ENCODE results near the gene MAP2. TPM values are rescaled to one million over a fixed set of nuclear protein-coding genes. Genes with fewer than 3 reads are reported as not detected.
A peak's percentile ranks its signal among the peaks of the same experiment; 100 is the strongest.

Gene MAP2
- total and polyA plus RNA-seq, 11 donors: 3.2 to 19.3 (median 8.9) TPM

- no peak for ATAC-seq
- TF ChIP-seq POLR2A (IDR thresholded peaks at IDR 0.05) (no peak), CTCF (IDR thresholded peaks at IDR 0.05) (no peak)
- intact Hi-C loops (cut with DNase I): no loop called here
These were observed 45.6 kb downstream of the MAP2 start for GRCh38 chr2:209469481-209469880.

DNA sequence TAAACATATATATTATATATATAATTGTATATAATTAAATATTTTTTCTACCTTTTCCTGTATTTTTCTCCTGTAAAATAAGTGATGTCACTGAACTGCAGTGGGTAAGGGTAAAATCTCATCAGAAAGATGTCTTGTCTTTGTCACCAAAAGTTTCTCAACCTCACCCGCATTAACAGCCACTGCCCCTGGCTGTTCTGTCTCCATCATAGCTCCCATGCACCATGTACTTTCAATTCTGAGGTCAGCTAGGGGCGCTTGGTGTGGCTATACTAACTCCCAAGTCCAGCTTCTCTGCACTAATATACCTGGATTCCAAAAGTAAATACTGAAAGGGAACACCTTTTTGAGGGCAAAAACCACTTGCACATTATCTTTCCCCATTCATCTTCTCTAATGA lies 46.6 kb downstream of the MAP2 start:
- Histone ChIP-seq H3K4me1 (peaks cover 0 to 24% (median 8%) of the 10 kb centered on the region in 12 donors), H3K27me3 (no peaks in the 10 kb centered on the region), H3K36me3 (no peaks in the 10 kb centered on the region), H3K4me3 (no peak overlapping the region), H3K27ac (no peak overlapping the region), H3K9me3 (peaks cover 0 to 4% (median 0%) of the 10 kb centered on the region in 12 donors)
- WGBS, 4 donors: 90 to 98% (median 95%) methylated on average over 2 of the region's 2 CpGs
- TF ChIP-seq CTCF (IDR thresholded peaks at IDR 0.05) (no peak), POLR2A (IDR thresholded peaks at IDR 0.05) (no peak)
- ATAC-seq (no peak), DNase-seq (no peak)
- intact Hi-C loops (cut with DNase I): no loop called here

More at GRCh38 chr2:209469481-209469880, 45.6 kb downstream of the MAP2 start:
- Histone ChIP-seq H3K4me3 (no peak overlapping the region), H3K27me3 (no peaks in the 10 kb centered on the region), H3K36me3 (no peaks in the 10 kb centered on the region), H3K4me1 (peaks cover 0 to 22% (median 7%) of the 10 kb centered on the region in 12 donors), H3K9me3 (peaks cover 0 to 4% (median 0%) of the 10 kb centered on the region in 12 donors), H3K27ac (no peak overlapping the region)
- no peak for DNase-seq

- ATAC-seq: no peak
- Histone ChIP-seq H3K36me3 (no peaks in the 10 kb centered on the region), H3K27ac (no peak overlapping the region), H3K9me3 (peaks cover 0 to 4% (median 0%) of the 10 kb centered on the region in 12 donors), H3K27me3 (no peaks in the 10 kb centered on the region), H3K4me1 (peaks cover 0 to 24% (median 9%) of the 10 kb centered on the region in 12 donors), H3K4me3 (no peak overlapping the region)
- intact Hi-C loops (cut with DNase I): no loop called here
- TF ChIP-seq POLR2A (IDR thresholded peaks at IDR 0.05) (no peak), CTCF (IDR thresholded peaks at IDR 0.05) (no peak)
- DNase-seq: no peak
These were observed 47.2 kb downstream of the MAP2 start for GRCh38 chr2:209471037-209471436.

DNA sequence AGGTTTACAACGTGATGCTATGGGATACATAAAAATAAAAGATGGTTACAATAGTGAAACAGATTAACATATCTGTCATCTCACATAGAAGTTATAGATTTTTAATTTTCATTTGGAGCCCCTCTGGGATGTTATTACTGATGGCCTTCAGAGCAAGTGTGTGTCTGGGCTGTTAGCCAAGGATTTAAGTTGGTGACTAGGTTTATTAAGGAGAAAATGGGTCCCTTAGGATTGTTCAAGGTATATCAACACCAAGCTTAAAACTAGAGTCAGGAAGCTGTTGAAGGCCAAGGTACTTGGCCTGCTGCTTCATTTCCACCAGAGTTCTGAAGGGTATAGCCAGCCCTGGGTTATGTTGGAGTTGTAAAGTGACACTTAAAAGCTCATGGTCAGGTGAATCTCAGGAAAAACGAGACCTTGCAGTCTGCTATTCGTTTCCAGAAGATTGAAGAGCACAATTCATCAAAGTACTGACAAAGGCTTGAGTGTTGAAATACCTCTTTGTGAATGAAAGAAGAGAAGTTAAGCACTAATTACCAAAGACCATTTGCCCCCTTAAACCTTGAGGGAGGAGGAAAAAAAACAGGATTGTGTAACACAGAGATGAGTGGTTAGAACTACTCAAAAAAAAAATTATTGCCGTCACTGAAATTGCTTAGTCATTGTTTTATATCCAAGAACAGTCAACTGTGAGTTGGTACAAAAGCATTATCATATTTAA lies 48.4 kb downstream of the MAP2 start:
- no peaks in the 10 kb centered on the region for H3K36me3 ChIP-seq
- WGBS, 4 donors: 68 to 73% (median 71%) methylated on average over 4 of the region's 4 CpGs
- H3K4me3 ChIP-seq: no peak overlapping the region
- intact Hi-C loops (cut with DNase I): no loop called here
- no peaks in the 10 kb centered on the region for H3K27me3 ChIP-seq
- peaks cover 0 to 31% (median 11%) of the 10 kb centered on the region in 12 donors for H3K4me1 ChIP-seq
- no peak for DNase-seq
- no peak overlapping the region for H3K27ac ChIP-seq
- H3K9me3 ChIP-seq: no peaks in the 10 kb centered on the region
- TF ChIP-seq POLR2A (IDR thresholded peaks at IDR 0.05) (no peak), CTCF (IDR thresholded peaks at IDR 0.05) (no peak)
- peak in 1 of 4 donors; percentile 34 for ATAC-seq

Data from heart left ventricle (tissue), 16 donors.